Liver (tissue), 3 donors: ENCODE results near the gene BNIP1.

Experiments
- CTCF ChIP-seq: fragments of 150-350 bp; IDR thresholded peaks from 2 replicates; pipeline ENCODE4 v1.5.1; 2017; ENCODE audit warnings: improper control_type of control experiment, low read depth, low read length; ENCODE audit not compliant: missing input control
- EGR1 ChIP-seq, 2 donors: IDR thresholded peaks; 2 replicates each; pipeline ENCODE4 v1.6.1; 2016 to 2018; ENCODE audit warnings: antibody characterized with exemption in 2 of 2, low read depth in 2 of 2
- JUND ChIP-seq, 2 donors: IDR thresholded peaks; 2 replicates each; pipeline ENCODE4 v1.6.1; 2016; ENCODE audit warnings: antibody characterized with exemption in 2 of 2
- MAX ChIP-seq: IDR thresholded peaks from 2 replicates; pipeline ENCODE4 v1.6.1; 2016; ENCODE audit warnings: antibody characterized with exemption
- RAD21 ChIP-seq, 2 donors: IDR thresholded peaks; 2 replicates each; pipeline ENCODE4 v1.6.1; 2016; ENCODE audit warnings: antibody characterized with exemption in 2 of 2, mild to moderate bottlenecking in 2 of 2
- REST ChIP-seq: IDR thresholded peaks from 2 replicates; pipeline ENCODE4 v1.6.1; 2016; ENCODE audit warnings: antibody characterized with exemption, mild to moderate bottlenecking
- TAF1 ChIP-seq: conservative IDR thresholded peaks from 2 replicates; pipeline ENCODE4 v1.6.1; 2016; ENCODE audit warnings: antibody characterized with exemption, mild to moderate bottlenecking
- ZBTB33 ChIP-seq: IDR thresholded peaks from 2 replicates; pipeline ENCODE4 v1.6.1; 2016; ENCODE audit warnings: antibody characterized with exemption
- donor health status: healthy.
- donor health status: healthy.

GRCh38 chr5:173210877-173211276 lies 66.5 kb downstream of the BNIP1 start:
- no peak for TF ChIP-seq CTCF
- TF ChIP-seq RAD21 (IDR thresholded peaks at IDR 0.05): no peak
- TF ChIP-seq EGR1 (IDR thresholded peaks at IDR 0.05; ENCODE audit: low read depth in 2 of 2): no peak
- no peak for TF ChIP-seq JUND (IDR thresholded peaks at IDR 0.05)
- TF ChIP-seq REST: no peak
- TF ChIP-seq MAX: no peak
- TF ChIP-seq ZBTB33: no peak
- no peak for TF ChIP-seq TAF1
